ENCODE data around the gene TRPM6. TPM values are rescaled to one million over a fixed set of nuclear protein-coding genes. Genes with fewer than 3 reads are reported as not detected.

TRPM6 gene
- total RNA-seq, 1 experiment from 2014 or later, result 1.5 TPM

DNA sequence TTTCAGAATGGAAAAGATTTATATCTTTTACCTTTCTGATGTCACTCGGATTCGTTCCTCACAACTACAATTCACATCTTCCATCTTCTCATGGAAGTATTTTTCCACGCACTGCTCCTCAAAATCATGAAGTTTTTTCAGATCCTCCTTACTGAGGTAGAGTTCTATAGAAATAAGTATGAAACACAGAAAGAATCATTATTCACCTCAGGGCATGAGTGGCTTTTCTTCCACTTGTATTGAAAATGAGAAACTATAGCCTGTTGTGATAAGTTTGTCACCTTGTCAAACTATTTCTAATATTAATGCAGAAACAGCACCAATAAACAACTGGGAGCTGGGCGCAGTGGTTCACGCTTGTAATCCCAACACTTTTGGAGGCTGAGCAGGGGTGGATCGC lies 116.0 kb downstream of the TRPM6 start:
- DNase-seq, result no peak
- Histone ChIP-seq H3K27me3 (no peaks in the 10 kb centered on the region), H3K4me1 (no peaks in the 10 kb centered on the region), H3K4me3 (no peak overlapping the region), H3K9me3 (replicated peaks) (no peaks in the 10 kb centered on the region), H3K27ac (no peak overlapping the region), H3K36me3 (no peaks in the 10 kb centered on the region)

DNA sequence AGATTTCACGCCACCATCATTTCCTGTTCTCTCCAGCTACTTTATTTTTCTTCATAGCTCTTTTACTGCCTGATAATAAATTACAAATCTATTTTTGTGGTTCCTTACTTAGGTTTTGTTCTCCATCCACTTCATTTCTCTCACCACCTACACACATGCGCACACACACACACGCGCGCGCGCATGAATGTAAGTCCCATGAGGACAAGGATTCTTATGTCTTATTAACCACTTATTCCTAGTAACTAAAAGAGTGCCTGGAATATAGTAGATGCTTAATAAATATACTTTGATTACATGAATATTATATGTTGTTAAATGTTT lies 116.5 kb downstream of the TRPM6 start:
- no peak overlapping the region for H3K27ac ChIP-seq

DNA sequence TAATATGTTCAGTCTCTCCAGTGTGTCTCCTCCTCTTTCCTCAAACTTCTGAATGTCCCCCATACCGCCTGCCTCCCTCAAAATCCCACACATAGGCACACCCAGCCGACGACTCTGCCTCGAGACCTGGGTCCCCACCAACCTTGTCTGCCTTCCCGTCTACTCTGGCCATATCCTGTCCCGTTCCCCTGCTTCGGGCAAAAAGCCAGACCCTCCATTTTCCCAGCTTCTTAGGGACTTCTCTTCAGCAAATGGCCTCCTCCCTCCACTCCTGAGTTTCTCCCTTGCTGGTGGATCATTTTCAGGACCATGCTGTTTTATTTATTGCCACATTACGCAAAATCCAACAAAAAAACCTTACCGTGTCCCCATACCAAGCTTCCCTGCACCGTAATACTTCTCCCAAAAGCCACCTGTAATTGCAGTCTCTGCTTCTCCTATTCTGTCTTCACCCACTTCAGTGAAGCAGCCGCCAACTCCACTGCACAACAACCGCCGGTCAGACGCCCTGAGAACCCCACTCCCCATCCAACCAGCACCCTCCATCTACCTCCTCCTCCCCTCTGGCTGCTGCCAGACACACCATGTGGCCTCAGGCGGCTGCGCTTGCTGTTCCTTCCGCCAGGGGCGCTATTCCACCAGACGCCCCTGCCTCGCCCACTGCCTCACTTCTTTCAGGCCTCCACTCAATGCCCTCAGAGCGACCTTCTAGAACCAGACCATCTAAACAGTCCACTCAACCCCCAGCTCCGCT lies 117.0 kb downstream of the TRPM6 start:
- Histone ChIP-seq H3K9me3 (replicated peaks) (no peaks in the 10 kb centered on the region), H3K27me3 (no peaks in the 10 kb centered on the region), H3K4me1 (no peaks in the 10 kb centered on the region), H3K36me3 (no peaks in the 10 kb centered on the region), H3K4me3 (no peak overlapping the region), H3K27ac (no peak overlapping the region)
- DNase-seq, result peak; percentile 48 to 60

More for the DNA sequence above, 116.5 kb downstream of the TRPM6 start:
- no peaks in the 10 kb centered on the region for H3K36me3 ChIP-seq
- no peaks in the 10 kb centered on the region for H3K4me1 ChIP-seq
- no peak for DNase-seq
- no peaks in the 10 kb centered on the region for H3K27me3 ChIP-seq
- no peak overlapping the region for H3K4me3 ChIP-seq
- no peaks in the 10 kb centered on the region for H3K9me3 ChIP-seq (replicated peaks)

DNA sequence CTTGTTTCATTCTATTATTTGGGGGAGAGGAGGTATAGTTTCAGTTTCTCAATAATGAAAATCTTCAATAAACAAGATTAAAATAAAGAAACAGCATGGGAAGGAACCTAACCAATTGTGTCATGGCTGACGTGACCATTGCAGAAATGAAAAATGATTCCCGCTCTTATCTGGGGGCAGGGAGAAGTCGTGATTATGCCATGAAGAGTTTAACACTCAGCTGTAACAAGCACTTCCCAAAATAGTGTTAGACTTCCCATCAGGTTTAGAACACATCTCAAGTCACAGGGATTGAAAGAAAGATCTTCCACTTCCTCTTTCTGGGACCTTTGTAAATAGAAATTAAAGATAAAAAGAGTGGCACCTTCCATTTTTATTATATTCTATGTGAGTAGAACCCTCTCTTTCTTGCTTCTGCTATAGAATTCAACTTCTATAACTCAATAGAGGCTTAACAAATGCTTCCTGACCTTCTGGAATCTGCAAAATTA lies 122.2 kb downstream of the TRPM6 start:
- Histone ChIP-seq H3K4me1 (no peaks in the 10 kb centered on the region), H3K27ac (no peak overlapping the region), H3K36me3 (no peaks in the 10 kb centered on the region), H3K9me3 (replicated peaks) (no peaks in the 10 kb centered on the region), H3K27me3 (no peaks in the 10 kb centered on the region), H3K4me3 (no peak overlapping the region)
- no peak for DNase-seq

DNA sequence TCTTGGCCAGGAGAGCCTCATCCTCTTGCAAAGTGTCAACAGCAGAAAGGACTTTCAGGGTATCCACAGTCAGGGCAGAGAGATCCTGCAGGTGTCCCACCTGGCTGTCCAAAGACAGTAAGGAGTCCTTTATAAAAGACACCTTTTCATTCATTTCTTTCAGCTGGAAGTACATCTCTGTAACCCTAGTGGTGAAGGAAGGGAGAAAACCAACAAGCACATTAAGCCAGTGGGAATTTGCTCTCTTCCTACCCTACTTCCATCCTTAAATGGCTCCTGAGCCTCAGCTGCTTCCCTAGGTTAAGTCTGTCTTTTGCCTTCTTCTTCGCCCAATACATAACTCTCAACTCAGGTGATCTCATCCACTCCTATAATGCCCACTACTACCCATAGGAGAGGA lies 124.8 kb downstream of the TRPM6 start:
- no peaks in the 10 kb centered on the region for H3K4me1 ChIP-seq
- no peak overlapping the region for H3K4me3 ChIP-seq
- no peak for DNase-seq
- H3K27ac ChIP-seq, result no peak overlapping the region
- H3K9me3 ChIP-seq (replicated peaks), result no peaks in the 10 kb centered on the region
- H3K27me3 ChIP-seq, result no peaks in the 10 kb centered on the region
- H3K36me3 ChIP-seq, result no peaks in the 10 kb centered on the region

DNA sequence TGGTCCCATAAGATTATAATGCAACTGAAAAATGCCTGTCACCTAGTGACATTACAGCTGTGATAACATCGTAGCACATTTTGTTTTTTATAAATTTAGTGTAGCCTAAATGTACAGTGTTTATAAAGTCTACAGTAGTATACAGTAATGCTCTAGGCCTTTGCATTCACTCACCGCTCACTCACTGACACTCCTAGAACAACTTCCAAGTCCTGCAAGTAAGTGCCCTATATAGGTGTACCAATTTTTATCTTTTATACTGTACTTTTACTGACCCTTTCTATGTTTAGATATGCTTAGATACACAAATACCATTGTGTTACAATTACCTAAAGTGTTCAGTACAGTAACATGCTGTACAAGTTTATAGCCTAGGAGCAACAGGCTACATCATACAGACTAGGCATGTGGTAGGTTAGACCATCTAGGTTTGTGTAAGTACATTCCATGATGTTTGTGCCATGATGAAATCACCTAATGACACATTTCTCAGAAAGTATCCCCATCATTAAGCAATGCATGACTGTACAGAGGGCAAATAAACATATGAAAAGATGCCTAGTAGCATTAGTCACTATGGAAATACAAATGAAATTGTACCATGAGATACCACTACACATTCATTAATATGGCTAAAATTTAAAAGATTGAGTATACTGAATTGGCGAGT lies 127.6 kb downstream of the TRPM6 start:
- no peak overlapping the region for H3K4me3 ChIP-seq
- no peak for DNase-seq
- H3K36me3 ChIP-seq, result no peaks in the 10 kb centered on the region
- no peaks in the 10 kb centered on the region for H3K9me3 ChIP-seq (replicated peaks)
- no peaks in the 10 kb centered on the region for H3K27me3 ChIP-seq
- no peaks in the 10 kb centered on the region for H3K4me1 ChIP-seq
- H3K27ac ChIP-seq, result no peak overlapping the region

DNA sequence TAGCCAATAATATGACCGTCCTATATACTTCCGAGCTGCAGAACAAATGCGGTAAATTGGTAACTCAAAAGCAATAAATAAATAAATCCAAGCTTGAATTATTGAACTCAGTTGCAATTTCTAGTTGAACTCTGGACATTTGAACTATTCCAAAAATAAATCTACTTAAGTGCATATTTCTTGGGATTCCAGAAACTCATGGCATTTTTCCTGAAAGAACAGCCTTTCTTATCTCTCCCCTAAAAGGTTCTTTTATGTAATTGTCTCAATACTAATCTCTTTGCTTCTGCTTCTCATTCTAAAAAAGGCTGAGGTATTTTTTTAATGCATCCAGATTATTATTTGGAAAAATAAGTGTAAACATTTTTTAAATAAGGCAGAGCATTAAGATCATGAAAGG lies 131.7 kb downstream of the TRPM6 start:
- H3K27ac ChIP-seq, result no peak overlapping the region
- H3K36me3 ChIP-seq, result no peaks in the 10 kb centered on the region
- H3K4me3 ChIP-seq, result no peak overlapping the region
- no peaks in the 10 kb centered on the region for H3K9me3 ChIP-seq (replicated peaks)
- H3K27me3 ChIP-seq, result no peaks in the 10 kb centered on the region
- DNase-seq, result no peak
- no peaks in the 10 kb centered on the region for H3K4me1 ChIP-seq

DNA sequence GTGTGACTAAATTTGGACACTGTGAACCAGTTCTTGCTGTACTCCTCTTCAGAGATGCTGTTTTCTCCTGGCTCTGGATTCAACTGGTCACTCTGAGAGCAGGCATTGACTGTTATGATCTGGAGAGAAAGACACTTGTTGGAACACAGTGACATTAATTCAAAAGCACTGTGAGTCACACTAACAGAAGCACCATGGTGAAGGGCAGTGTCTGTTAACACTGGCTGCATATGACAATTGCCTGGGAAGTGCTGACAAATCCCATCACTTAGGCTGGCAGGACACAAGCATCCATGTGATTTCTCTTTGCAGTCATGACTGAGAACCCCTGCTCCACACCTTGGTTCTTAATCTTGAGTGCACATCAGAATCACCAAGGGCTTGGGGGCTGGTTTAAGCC lies 132.4 kb downstream of the TRPM6 start:
- Histone ChIP-seq H3K27me3 (no peaks in the 10 kb centered on the region), H3K4me3 (no peak overlapping the region), H3K9me3 (replicated peaks) (no peaks in the 10 kb centered on the region), H3K36me3 (no peaks in the 10 kb centered on the region), H3K27ac (no peak overlapping the region), H3K4me1 (no peaks in the 10 kb centered on the region)
- no peak for DNase-seq

DNA sequence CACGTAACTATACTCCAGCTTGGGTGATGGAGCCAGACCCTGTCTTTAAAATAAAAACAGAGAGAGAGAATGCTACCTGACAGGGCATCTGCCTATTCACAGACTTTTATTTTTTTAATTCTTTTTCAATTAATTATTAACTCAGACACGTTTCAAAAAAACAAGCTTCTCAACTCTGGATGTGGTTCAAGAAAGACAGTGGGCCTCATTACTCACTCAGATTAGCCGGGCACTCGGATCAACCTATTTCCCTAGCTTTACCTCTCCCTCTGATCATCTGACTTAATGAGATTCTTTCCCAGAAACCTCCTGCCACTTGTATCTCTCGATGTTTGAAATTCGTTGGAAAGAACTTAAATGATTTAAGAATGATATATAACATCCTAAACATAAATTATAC lies 134.1 kb downstream of the TRPM6 start:
- H3K27ac ChIP-seq, result no peak overlapping the region
- H3K36me3 ChIP-seq, result no peaks in the 10 kb centered on the region
- DNase-seq, result no peak
- no peaks in the 10 kb centered on the region for H3K27me3 ChIP-seq
- H3K4me1 ChIP-seq, result no peaks in the 10 kb centered on the region
- H3K9me3 ChIP-seq (replicated peaks), result no peaks in the 10 kb centered on the region
- H3K4me3 ChIP-seq, result no peak overlapping the region

DNA sequence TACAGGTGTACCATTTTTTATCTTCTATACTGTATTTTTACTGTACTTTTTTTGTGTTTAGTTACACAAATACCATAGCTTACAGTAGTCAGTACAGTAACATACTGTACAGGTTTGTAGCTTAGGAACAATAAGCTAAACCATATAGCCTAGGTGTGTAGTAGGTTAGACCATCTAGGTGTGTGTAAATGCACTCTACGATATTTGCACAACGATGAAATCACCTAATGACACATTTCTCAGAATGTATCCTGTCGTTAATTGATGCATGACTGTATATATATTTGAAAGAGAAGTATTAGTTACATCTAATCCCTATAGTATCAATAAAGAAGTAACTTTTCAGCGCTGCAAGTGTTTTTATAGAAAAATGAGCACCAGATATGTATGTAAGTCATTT lies 138.8 kb downstream of the TRPM6 start:
- Histone ChIP-seq H3K9me3 (replicated peaks) (no peaks in the 10 kb centered on the region), H3K4me3 (no peak overlapping the region), H3K27me3 (no peaks in the 10 kb centered on the region), H3K36me3 (no peaks in the 10 kb centered on the region), H3K4me1 (no peaks in the 10 kb centered on the region), H3K27ac (no peak overlapping the region)
- no peak for DNase-seq

DNA sequence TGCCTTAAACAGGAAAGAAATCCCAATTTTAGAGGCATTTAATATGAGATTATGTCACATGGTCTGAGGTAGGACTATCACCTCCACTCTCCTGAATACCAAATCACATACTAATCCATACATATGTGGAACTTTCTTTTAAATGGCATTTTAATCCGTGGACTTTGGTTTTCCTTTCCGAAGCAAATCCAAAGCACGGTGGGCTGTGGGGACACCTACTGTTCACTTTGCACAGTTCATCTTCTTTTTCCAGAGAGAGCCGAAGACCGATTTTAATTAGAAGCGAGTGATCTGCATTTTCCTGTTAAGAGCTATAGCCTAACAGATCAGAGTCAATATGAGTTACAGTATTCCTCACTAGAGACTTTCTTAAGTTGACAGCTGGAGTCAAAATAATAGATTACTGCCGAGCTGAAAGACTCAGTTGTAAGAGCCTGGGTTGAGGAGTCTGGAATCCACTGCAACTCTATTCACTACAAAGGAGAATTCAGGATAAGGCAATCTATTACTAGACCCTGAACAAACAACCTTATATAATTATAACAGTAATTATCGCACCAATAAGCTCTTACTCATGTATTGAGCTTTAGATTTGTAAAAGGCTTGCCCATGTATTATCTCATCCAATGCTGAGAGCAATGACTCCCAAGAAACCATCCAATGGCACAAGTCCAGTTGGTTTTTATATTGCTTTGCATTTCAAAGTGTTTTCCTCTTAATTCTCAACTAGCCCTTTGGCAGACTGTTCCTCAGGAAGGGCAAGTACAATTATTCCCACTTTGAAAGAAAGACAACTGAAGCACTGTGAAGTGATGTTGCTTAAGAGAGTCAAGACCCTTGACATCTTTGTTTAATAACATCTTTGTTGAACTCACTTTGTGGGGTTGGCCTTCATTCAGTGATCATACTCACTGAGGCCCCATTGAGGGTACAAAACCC lies 144.7 kb downstream of the TRPM6 start:
- H3K4me1 ChIP-seq, result no peaks in the 10 kb centered on the region
- H3K27ac ChIP-seq, result no peak overlapping the region
- H3K9me3 ChIP-seq (replicated peaks), result no peaks in the 10 kb centered on the region
- H3K27me3 ChIP-seq, result no peaks in the 10 kb centered on the region
- no peak overlapping the region for H3K4me3 ChIP-seq
- H3K36me3 ChIP-seq, result no peaks in the 10 kb centered on the region; the same call in 1 of the 2 replicates
- peak; percentile 27 to 47 for DNase-seq

DNA sequence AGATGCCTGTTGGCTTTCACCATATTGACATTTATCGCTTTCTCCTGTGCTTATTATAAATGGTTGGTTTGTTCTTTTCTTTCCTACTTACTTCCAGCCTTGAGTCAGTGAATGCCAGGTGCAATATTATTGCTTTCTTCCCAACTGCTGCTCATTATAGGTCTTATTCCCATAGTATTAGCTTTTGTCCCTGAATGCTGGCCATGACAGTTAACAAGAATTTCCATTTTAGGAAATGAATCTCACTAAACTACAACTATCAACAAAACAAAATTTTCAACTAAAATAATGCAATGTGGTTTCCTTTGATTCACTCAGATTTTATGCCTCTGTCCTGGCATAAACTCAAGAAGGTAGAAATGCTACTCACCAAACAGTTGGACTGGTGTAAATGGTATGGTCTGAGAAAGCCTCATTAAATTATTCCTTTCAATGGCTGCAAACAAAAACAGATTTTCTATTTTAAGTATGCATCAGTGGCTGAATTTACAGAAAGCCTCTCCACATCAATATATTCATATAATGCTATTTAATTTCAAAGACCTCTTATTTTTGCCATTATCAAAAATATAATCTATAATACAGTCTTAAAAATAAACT lies 145.4 kb downstream of the TRPM6 start:
- Histone ChIP-seq H3K4me1 (no peaks in the 10 kb centered on the region), H3K36me3 (no peaks in the 10 kb centered on the region; the same call in 1 of the 2 replicates), H3K4me3 (no peak overlapping the region), H3K27me3 (no peaks in the 10 kb centered on the region), H3K9me3 (replicated peaks) (no peaks in the 10 kb centered on the region), H3K27ac (no peak overlapping the region)
- DNase-seq, result no peak

DNA sequence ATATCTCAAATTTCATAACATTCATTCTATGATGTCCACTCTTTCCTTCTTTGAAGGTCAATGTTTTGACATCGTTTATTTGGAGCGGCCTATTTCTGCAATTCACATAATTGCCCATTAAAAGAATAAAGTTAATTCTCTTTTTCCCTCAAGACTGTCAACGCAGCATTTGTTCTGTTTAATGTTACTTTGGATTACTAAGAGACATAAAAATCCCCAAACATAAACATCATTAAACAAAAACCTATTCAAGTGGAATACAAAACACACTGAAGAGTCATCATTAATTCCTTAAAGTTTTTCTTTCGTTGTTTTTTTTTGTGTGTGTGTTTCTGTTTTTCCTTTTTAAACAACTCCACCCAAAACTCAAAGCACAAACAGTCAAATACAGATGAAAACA lies 151.1 kb downstream of the TRPM6 start:
- Histone ChIP-seq H3K36me3 (no peaks in the 10 kb centered on the region; the same call in 1 of the 2 replicates), H3K4me1 (no peaks in the 10 kb centered on the region), H3K9me3 (replicated peaks) (no peaks in the 10 kb centered on the region), H3K27ac (no peak overlapping the region), H3K27me3 (no peaks in the 10 kb centered on the region), H3K4me3 (no peak overlapping the region)
- no peak for DNase-seq

DNA sequence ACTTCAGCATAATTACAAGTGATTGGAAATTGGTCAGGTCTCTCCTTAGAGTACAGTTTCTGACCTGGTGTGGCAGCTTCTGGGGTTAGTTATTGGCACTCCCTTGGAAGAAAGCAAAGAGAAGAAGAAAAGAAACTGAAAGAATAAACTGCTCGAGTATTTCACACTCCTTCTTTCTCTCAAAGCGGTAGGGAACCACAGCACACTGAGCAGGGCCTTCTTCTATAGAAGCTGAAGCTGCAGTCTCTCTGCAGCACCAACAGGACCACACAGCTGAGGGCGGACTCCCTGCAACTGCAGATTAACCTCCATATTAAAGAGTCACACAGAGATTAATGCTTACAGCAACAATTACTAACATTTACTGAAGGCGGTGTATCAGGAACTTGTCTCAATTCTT lies 152.0 kb downstream of the TRPM6 start:
- Histone ChIP-seq H3K4me1 (no peaks in the 10 kb centered on the region), H3K27ac (no peak overlapping the region), H3K9me3 (replicated peaks) (no peaks in the 10 kb centered on the region), H3K27me3 (no peaks in the 10 kb centered on the region), H3K4me3 (no peak overlapping the region), H3K36me3 (no peaks in the 10 kb centered on the region; the same call in 1 of the 2 replicates)
- DNase-seq, result no peak
